Stimulated activated CD8-positive, alpha-beta memory T cell treated with anti-CD3 and anti-CD28 coated beads, Interleukin-7, amount 100 ng/mL, for 4 hours (primary cell): ENCODE measurements around the gene FADS3.
A peak's percentile ranks its signal among the peaks of the same experiment; 100 is the strongest.

ENCODE experiments used
- DNase-seq, 2 donors: peaks; one replicate each; pipeline ENCODE4 v3.0.0-alpha.2; 2020; ENCODE audit warnings: low read depth in 2 of 2

Gene FADS3, protein sequence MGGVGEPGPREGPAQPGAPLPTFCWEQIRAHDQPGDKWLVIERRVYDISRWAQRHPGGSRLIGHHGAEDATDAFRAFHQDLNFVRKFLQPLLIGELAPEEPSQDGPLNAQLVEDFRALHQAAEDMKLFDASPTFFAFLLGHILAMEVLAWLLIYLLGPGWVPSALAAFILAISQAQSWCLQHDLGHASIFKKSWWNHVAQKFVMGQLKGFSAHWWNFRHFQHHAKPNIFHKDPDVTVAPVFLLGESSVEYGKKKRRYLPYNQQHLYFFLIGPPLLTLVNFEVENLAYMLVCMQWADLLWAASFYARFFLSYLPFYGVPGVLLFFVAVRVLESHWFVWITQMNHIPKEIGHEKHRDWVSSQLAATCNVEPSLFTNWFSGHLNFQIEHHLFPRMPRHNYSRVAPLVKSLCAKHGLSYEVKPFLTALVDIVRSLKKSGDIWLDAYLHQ

DNA sequence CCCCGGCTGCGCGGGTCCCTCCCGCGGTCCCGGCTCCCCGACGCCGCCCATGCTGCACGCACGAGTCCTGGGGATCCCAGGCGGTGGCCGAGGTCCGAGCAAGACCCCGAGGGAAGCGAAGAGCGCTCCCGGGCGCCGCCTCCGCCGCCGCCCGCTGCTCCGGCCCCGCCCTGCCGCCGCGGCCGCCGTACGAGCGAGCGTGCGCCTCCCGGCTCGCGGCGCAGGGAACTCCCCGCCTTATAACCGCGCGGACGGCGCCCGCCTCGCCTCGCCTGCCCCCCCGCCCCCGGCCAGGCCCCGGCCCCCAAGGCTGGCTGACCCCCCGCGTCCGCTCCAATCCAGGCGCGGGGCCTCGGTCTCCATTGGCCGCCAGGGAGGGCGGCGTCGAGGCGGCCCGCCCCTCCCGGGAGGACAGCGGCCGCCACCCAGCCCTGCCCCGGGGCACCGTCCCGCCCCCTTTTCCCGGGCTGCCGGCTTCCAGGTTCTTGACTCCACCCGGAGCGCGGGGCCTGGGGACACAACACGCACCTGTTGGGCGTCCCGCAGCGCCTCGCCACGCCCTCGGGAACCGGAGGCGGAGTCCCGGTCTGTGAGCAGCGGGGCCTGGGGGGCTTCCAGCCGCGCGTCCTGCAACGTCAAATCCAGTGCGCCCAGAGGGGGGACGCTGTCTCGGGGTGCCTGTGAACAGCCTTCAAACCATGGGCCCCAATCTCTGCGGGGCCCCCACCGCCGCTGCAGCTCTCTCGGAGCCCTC is at the start of gene FADS3:
TSS of gene FADS3 (minus strand) at position 215 of the 754 bp plus-strand sequence. CDS start at position 51, 164 bp downstream.
- peak in 1 of 2 donors; percentile 52 for DNase-seq

DNA sequence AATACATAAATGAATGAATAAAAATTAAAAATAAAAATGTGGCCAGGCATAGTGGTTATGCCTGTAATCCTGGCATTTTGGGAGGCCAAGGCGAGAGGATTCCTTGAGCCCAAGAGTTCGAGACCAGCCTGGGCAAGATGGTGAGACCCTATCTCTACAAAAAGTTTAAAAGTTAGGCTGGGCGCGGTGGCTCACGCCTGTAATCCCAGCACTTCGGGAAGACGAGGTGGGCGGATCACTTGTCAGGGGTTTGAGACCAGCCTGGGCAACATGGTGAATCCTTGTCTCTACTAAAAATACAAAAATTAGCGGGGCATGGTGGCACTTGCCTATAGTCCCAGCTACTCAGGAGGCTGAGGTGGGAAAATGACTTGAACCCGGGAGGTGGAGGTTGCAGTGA is 49.1 kb upstream of the FADS3 start:
- no peak for DNase-seq

DNA sequence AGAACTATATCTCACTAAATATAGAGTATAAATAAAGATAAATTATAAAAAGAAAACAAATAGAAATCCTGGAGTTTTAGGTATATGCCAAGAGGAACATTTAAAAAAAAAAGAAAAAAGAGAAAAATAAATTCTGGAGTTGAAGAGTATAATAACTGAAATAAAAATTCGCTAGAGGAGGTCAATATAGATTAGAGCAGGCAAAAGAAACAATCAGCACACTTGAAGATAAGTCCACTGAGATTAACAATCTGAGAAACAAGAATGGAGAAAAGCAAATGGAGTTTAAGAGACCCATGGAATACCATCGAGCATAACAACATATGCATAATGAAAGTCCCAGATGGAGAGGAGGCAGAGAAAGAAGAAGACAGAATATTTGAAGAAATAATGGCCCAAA is 44.5 kb upstream of the FADS3 start:
- no peak for DNase-seq

DNA sequence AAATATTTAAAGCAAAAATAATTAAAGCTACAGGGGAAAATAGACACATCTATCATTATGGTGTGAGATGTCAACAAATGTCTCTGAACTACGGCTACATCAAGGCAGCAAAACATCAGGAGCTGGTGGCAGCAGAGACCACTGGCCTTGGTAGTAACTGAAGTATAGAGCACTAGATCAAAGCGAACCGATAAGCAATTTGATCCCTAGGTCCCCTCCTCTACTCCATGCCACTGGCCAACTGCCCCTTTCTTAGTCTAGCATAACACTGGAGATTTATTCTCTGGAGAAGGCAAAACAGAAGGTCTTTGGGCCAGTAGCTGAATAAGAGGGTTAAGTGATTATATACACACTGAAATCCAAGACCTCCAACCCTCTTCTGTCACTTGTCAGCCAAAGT is 39.6 kb upstream of the FADS3 start:
- DNase-seq = no peak

DNA sequence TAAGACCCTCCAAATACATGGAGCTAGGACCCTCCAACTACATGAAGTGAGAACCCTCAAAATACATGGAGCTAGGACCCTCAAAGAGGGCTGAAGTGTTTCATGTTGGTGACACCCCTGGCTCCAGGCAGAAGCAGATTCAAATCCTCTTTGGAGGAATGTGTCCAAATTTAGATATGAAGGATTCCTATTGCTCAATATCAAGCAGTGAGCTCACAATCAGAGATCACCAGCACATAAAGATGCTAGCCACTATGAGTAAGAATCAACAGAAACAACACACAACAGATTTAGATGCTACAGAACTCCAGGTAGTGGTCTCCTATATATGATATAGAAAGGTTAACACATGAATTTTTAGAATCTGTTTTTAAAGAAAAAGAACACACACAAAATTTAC is 37.3 kb upstream of the FADS3 start:
- no peak for DNase-seq

DNA sequence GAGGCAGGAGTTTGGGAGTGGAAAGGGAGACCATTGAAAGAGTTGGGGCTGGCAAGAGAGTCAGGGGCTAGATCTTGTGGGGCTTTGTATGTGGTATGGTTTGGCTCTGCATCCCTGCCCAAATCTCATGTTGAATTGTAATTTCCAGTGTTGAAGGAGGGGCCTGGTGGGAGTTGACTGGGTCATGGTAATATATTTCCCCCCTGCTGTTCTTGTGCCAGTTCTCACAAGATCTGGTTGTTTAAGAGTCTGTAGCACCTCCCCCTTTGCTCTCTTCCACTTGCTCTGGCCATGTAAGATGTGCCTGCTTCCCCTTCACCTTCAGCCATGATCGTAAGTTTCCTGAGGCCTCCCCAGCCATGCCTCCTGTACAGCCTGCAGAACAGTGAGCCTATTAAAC is 36.2 kb upstream of the FADS3 start:
- no peak for DNase-seq

DNA sequence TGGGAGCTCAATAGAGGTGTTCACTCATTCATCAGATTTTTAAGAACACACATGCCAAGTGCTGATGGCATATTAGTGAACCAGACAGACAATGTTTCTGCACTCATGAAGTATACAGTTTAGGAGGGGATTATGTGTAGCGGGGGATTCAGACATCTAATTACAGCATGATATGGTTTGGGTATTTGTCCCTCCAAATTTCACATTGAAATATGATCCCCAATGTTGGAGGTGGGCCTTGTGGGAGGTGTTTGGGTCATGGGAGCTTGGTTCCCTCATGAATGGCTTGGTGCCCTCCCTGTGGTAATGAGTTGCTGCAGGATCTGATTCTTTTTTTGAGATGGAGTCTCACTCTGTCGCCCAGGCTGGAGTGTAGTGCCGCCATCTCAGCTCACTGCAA is 34.9 kb upstream of the FADS3 start:
- DNase-seq = no peak

DNA sequence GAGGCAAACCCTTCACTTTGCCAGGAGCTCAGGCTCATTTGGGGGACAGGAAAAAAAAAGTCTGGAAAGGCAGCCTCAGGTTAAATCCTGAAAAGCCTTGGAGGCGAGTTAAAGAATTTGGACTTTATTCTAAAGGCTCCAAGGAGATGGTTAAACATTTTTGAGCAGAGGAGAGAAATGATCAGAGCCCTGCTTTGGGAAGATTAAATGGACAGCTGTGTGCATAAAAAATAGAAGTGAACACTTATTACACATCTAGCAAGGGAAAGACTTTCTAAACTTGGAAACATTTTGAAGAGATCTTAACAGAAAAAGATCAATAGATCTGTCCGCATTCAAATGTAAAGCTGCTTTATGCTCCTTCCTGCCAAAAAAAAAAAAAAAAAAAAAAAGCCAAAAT is 34.4 kb upstream of the FADS3 start:
- no peak for DNase-seq

DNA sequence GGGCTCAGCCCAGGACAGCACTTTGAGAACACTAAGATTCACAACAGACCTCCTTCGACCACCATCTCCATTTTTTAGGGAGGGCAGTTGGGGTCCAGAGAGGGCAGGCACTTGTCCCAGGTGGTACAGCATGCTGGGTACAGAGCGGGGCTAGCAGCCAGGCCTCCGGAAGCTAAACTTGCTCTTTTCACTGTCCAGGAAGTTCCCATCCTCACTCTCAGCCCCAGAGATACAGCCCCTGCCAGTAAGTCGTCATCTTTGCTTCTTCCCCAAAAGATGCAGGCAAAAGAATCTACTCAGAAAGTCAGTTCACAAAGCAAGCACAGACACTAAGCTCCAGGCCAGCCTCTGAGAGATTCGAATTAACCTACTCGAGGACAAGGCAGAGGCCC is 32.7 kb upstream of the FADS3 start:
- no peak for DNase-seq

DNA sequence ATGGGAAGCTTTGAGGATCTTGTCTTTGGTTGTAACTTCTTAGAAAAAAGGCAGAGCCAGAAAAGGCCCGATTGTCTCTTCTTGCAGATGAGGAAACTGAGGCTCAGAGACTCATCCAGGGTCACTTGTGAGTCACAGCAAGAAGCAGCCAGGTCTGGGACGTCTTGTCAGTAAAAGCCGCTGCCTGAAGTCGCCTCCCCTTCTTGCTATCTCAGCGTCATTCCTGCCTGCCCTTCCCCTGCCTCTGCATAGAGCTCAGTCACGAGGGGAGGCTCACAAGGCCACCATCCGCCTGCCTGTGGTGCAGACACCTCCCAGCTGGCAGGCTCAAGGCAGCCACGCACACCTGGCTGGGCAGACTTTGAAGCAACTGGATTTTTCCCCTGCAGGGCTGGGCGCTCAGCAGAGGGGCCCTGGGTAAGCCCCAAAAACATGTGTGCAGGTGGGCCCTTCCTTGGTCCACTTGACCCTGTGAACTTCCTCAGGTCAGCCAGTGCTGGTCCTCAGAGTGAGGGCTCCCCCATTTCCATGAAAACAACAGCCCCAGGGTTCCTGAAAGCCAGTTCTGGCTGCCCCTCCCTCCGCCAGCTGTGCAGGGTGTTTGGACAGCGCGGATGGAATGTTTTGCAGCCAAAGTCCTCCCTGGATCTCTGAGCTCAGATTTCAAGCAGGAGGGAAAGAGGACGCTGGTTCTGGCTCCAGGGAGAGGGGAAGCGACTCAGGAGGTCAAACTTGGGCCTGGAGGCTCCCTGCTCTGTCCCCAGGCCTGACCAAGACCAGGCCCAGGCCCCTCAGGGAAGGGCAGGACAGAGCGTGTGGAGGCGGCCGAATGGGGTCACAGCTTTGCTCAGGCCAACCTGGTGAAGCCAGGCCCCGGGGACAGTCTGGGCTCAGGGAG is 32.1 kb upstream of the FADS3 start:
- DNase-seq = no peak

DNA sequence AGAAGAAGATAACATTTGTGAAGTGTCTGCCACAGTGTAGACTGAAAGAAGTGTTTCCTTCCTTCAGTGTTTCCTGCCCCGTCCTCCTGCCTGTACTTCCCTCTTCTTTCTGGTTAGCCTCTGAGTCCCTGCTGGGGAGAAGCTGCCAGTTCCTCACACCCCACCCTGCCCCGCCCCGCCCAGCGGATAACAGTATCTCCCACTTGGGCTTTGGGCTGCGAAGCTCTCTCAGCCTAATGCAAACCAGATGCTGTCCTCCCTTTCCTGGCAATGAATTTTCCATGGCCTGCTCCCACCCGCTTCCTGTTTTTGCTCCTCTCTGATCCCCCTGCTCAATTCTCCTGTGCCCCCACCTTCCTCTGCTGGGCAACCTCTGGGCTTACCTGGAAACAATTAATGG is 31.2 kb upstream of the FADS3 start:
- DNase-seq = no peak

DNA sequence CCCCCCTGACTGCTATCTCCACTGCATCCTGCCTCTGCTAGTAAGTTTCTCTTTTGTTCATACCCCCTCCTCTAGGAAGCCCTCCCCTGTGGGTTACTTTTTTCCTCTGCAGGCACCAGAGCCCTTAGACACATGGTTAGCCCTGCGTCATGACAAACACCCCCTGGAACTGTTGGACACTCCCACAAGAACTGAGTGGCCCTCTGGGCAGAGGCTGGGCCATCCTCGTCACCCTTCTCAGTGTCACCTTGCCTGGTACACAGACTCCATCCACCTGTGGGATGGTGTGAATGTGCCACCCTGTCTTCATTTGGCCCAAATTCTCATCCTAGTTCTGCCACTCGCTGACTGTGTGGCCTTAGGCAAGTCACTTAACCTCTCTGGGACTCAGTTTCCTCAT is 30.1 kb upstream of the FADS3 start:
- no peak for DNase-seq

DNA sequence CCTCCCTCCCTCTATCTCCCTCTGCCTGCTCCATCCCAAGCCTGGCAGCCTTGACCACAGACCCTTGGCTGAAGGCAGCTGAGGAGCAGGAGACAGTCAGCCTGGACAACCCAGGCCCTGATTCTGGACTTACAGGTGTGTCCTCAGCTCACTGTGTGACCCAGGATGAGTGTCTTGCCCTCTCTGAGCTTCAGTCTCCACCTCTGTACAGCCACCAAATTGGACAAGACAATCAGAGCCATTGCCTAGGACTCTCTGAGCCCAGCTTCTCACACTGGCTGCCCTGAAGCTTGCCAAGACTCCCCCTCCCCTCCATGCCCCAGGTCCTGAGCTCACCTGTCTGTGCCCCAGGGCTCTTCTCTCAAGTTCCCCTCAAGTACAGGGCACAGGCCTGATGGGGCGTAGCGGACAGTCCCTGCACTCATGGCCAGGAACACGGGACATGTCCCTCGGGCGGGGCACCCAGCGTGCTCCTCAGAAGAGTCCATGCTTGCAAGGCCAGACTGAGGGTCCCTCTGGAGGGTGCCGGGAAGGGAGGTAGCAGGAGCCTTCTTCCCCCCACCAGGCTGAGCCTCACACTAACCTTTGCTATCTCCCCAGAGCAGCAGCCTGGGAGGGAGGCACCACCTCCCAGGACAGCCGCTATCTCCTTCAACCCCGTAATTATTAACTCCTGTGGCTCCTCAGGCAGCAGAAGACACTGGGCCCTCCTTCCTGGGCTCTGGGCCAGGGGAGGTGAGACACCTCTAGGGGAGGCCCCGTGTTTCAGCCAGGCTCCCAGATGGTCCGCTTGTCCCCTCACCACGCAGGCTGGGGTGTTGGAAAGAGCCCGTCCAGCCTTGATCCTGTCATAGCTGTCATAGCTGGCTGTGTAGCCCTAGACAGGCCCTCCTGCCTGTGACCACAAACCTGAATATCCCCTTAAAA is 28.6 kb upstream of the FADS3 start:
- DNase-seq = no peak

DNA sequence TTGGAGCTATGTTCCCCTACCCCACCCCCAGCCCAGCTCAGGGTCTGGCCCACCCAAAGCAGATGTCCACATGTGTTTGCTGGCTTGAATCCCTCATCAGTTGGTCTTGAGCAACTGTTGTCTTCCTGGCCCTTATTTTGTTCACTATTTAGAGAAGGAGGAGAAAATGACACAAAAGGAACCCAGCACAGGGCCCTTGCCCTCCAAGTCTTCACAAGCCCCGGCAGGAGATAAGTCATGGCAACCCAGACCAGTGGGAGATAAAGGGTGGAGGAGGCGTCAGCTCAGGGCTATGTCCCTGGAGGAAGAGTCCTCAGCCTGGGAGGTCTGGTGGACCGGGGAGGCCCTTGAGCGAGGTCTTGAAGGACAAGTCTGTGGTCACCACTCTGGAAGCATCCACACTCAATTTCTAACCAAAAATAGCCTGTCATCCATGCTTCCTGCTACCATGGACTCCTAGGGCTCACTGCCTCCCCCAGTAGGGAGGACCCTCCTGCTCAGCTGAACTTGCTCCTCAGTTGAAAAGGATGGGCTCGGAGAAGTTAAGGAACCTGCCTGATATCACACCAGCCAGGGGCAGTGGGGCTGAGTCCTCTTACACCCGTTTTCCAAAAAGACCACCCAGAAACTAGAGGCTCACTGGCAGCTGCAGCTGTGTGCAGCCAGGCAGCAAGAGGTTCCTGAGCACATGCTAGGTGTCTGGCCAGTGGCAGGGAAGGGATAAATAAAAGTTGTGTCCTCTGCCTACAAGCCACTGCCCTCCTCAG is 27.8 kb upstream of the FADS3 start:
- no peak for DNase-seq

DNA sequence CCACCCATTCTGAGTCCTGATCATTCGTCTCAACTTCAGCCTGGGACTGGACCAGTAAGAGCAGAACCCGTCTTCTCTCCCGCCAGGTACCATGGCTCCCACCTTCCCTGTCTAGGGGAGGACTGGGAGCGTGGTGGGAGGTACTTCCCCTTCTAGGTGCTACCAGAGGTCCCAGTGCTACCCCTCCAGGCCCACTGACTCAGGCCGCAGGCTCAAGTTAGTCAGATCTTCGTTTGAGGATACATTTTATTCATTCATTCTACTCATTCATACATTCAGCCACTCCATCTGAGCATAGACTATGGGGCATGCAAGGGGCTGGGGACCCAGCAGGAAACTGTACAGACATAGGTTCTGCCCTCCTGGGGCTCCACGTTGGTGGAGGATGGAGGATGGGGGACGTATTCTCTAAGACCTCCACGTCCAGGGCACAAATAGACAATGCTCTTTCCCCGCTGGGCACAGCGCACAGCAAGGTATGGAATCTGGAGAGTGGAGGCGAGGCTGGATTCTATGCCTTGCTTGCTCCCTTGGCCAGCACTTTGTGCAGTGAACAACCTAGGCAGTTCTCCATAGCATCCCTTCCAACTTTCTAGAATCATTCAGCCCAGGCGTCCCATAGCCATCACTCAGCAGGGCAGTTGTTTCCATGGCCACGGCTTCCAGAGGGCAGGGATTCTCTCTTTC is 27.0 kb upstream of the FADS3 start:
- DNase-seq = no peak

DNA sequence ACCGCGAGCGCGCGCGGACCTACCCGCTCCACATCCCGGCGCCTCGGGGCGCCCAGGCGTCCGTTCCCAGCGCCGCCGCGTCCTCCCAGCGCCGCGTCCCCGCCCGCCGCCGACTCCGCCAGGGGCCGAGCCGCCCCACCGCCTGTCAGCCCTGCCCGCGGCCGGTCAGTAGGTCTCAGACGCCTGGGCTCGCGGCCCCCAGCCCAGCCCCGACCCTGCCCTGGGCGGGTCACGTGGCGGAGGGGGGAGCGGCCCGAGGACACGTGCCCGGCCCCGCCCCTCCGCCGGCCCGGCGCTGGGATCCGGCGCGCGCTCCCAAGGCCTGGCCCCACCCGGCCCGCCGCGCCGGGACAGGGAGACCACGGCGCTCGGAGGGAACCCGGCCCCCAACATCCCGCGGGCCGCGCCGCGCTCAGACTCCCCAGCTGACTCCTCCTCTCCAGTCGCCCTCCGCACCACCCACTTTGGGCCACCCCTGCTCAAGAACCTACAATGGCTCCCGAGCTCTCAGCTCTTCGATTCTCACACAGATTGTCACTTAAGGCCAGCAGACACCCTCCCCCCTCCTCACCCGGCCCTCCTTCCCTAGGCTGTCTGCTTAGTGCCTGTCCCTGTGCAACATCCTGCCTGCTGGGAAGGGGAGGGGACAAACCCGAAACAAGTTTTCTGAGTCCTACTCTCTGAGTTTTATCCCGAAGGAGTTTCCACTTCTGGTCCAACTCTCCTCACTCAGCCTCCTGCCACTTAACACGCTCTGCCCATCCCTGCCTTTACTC is 26.2 kb upstream of the FADS3 start, which contains the start of gene RAB3IL1:
TSS of gene RAB3IL1 (minus strand) at position 233 of the 776 bp plus-strand sequence. CDS start at position 34, 199 bp downstream.
- no peak for DNase-seq

DNA sequence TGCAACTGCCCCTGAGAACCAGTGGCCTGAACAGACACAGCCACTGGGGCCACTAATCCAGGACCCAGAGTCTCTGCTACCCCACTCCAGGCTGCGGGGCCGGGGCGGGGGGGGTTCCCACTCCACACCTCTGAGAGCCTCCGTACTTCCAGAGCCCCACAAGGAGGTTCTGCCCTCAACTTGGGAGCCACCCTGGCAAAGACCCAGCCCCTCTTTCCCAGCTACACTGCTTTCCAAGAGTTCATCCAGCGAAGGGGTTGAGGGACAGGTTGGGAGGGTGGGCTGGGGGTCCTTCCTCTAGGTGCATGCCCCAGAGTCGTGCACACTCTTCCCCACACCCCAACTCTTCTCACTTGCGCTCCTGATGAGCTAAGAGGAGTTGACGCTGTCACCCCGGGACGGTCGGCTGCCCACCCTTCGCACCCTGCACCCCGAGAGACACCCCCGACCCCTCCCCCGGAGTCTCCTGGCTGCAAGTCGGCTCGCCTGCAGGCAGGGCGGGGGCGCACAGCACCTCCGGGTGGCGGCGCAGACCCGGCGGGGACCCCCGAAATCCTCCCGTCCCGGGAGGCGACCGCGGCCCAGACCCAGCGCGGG is 25.5 kb upstream of the FADS3 start:
- no peak for DNase-seq

DNA sequence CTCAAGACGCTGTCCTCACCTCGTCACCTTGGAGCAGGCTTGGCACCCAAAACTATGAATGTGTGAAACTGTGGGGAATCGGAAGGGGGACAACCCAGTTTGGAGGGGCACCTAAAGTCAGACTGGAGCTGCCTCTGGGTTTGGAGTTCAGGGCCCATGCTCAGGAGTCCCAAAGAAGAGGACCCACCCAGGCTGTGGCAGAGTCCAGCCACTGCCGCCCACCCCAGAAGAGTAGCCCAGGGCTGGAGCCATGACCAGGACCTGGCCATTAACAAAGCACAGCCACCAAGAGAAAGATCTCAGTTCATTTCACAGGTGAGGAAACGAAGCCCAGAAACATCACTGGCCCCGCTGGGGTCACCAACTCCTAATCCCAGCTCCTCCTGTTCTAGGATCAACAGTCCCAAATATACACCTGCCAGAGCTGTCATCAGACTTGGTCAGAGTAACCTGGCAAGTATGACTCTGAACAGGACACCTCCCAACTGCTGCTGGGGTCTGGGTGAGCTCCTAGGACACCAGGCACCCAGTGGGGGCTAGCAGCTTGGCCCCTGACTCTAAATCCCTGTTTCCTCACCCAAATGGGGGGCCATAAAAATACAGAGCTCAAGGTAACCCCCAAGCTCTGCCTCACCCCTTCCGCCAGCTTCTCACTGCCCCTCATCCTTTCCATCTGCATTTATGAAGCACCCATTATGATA is 23.3 kb upstream of the FADS3 start:
- no peak for DNase-seq
